Measurements from ENCODE around the gene HIRA.

Gene HIRA

GRCh38 chr22:19406281-19406811 lies 25.2 kb downstream of the HIRA start:
- H3K4me2 ChIP-seq (ENCODE audit: low read length): no peak overlapping the region
- peaks cover 47% of the 10 kb centered on the region for H3K36me3 ChIP-seq (replicated peaks; ENCODE audit: low read depth, low read length)
- no peak overlapping the region for H3K9ac ChIP-seq (ENCODE audit: low read length)

DNA sequence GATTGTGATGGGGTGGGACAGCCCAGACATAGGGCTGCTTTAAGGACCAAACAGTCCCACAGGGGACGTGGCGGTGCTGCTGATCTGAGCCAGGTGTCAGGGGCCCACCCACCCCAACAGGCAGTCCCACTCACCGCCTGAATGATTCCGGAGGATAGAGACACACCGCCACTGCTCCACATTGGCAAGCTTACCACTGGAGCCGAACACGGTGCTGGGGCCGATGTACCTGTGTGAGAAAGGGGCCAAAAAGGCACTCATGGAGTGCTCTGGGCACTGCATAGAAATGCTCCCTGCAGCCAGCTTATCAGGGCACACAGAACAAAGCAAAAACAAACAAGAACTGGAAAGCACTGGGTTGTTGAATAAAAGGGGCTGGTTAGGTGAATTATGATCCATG lies 25.9 kb downstream of the HIRA start:
- peaks cover 48% of the 10 kb centered on the region for H3K36me3 ChIP-seq (replicated peaks; ENCODE audit: low read depth, low read length)
- no peak overlapping the region for H3K27ac ChIP-seq (ENCODE audit: low read length)
- H3K79me2 ChIP-seq (ENCODE audit: low read length): peaks cover 2% of the 10 kb centered on the region; the same call in 1 of the 2 replicates
- no peak overlapping the region for H3K4me2 ChIP-seq (ENCODE audit: low read length)
- H4K20me1 ChIP-seq (ENCODE audit: insufficient read depth, low read length): 0 out of 2 replicates have a peak, but pooled peaks cover 5% of the 10 kb centered on the region
- no peak overlapping the region for H2AFZ ChIP-seq (ENCODE audit: low read depth, low read length)
- H3K27me3 ChIP-seq (ENCODE audit: low read depth, low read length): no peaks in the 10 kb centered on the region
- peaks cover 8% of the 10 kb centered on the region for H3K4me1 ChIP-seq (ENCODE audit: low read length)
- H3K4me3 ChIP-seq (ENCODE audit: low read length): no peak overlapping the region
- no peak for TF ChIP-seq CTCF (IDR thresholded peaks at IDR 0.05; ENCODE audit: low read depth, low read length)
- no peak for TF ChIP-seq EZH2phosphoT487 (IDR thresholded peaks at IDR 0.05; ENCODE audit: low read depth)
- no peaks in the 10 kb centered on the region for H3K9me3 ChIP-seq (ENCODE audit: insufficient read depth, low read length)
- no peak overlapping the region for H3K9ac ChIP-seq (ENCODE audit: low read length)

More at GRCh38 chr22:19406281-19406811, 25.2 kb downstream of the HIRA start:
- Histone ChIP-seq H2AFZ (ENCODE audit: low read depth, low read length) (no peak overlapping the region), H3K27me3 (ENCODE audit: low read depth, low read length) (no peaks in the 10 kb centered on the region), H3K27ac (ENCODE audit: low read length) (no peak overlapping the region), H4K20me1 (ENCODE audit: insufficient read depth, low read length) (peaks cover 11% of the 10 kb centered on the region; the same call in 1 of the 2 replicates), H3K79me2 (ENCODE audit: low read length) (peaks cover 8% of the 10 kb centered on the region), H3K4me1 (ENCODE audit: low read length) (peaks cover 8% of the 10 kb centered on the region), H3K4me3 (ENCODE audit: low read length) (no peak overlapping the region), H3K9me3 (ENCODE audit: insufficient read depth, low read length) (no peaks in the 10 kb centered on the region)
- TF ChIP-seq CTCF (IDR thresholded peaks at IDR 0.05; ENCODE audit: low read depth, low read length) (no peak), EZH2phosphoT487 (IDR thresholded peaks at IDR 0.05; ENCODE audit: low read depth) (no peak)

DNA sequence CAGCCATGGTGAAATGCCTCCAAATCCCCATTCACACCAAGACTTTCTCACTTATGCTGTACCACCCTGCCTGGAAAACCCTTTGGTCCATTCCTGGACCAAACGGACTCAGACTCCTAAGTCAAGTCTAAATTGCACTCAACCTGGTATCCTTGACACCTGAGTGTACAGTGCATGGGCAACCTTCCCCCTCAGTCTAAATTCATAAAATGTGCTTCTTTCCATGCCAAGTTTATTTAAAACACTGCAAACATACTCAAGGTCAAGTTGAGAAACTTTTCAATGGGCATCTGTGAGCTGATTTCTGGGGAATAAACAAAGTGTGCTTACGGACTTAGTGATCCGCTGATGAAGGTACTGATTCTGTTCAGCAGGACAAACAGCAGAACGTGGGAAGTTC lies 26.4 kb downstream of the HIRA start:
- Histone ChIP-seq H3K79me2 (ENCODE audit: low read length) (no peaks in the 10 kb centered on the region), H4K20me1 (ENCODE audit: insufficient read depth, low read length) (0 out of 2 replicates have a peak, but pooled peaks cover 5% of the 10 kb centered on the region), H3K27ac (ENCODE audit: low read length) (no peak overlapping the region), H3K4me2 (ENCODE audit: low read length) (no peak overlapping the region), H2AFZ (ENCODE audit: low read depth, low read length) (no peak overlapping the region), H3K4me3 (ENCODE audit: low read length) (no peak overlapping the region), H3K9ac (ENCODE audit: low read length) (no peak overlapping the region), H3K27me3 (ENCODE audit: low read depth, low read length) (no peaks in the 10 kb centered on the region), H3K9me3 (ENCODE audit: insufficient read depth, low read length) (no peaks in the 10 kb centered on the region), H3K4me1 (ENCODE audit: low read length) (peaks cover 8% of the 10 kb centered on the region), H3K36me3 (replicated peaks; ENCODE audit: low read depth, low read length) (peaks cover 46% of the 10 kb centered on the region)
- TF ChIP-seq EZH2phosphoT487 (IDR thresholded peaks at IDR 0.05; ENCODE audit: low read depth) (no peak), CTCF (IDR thresholded peaks at IDR 0.05; ENCODE audit: low read depth, low read length) (no peak)

DNA sequence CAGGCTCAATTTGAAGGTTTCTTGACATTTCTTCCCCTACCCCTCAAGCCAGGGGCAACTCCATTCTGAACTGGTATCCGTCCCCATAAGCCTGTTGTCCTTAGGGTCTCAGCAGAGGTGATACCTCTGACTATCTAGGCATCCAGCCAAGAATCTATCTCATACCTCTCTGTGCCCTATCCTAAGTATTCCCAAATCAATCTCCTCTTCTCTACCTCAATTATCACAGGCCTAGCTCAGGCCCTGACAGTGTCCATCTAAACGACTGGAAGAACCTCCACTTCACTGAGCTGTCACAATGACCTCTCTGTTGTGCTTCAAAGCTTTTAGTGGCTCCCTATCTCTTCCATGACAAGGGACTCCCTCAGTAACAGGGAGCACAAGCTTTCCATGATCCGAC lies 26.9 kb downstream of the HIRA start:
- Histone ChIP-seq H3K9ac (ENCODE audit: low read length) (no peak overlapping the region), H3K4me3 (ENCODE audit: low read length) (no peak overlapping the region), H3K4me2 (ENCODE audit: low read length) (no peak overlapping the region), H3K9me3 (ENCODE audit: insufficient read depth, low read length) (no peaks in the 10 kb centered on the region), H4K20me1 (ENCODE audit: insufficient read depth, low read length) (0 out of 2 replicates have a peak, but pooled peaks cover 5% of the 10 kb centered on the region), H3K36me3 (replicated peaks; ENCODE audit: low read depth, low read length) (peaks cover 45% of the 10 kb centered on the region), H3K27me3 (ENCODE audit: low read depth, low read length) (no peaks in the 10 kb centered on the region), H2AFZ (ENCODE audit: low read depth, low read length) (no peak overlapping the region), H3K4me1 (ENCODE audit: low read length) (peaks cover 8% of the 10 kb centered on the region), H3K27ac (ENCODE audit: low read length) (no peak overlapping the region), H3K79me2 (ENCODE audit: low read length) (no peaks in the 10 kb centered on the region)
- TF ChIP-seq EZH2phosphoT487 (IDR thresholded peaks at IDR 0.05; ENCODE audit: low read depth) (no peak), CTCF (IDR thresholded peaks at IDR 0.05; ENCODE audit: low read depth, low read length) (no peak)
